Tibial nerve (tissue), 4 donors: Measurements from ENCODE around the gene LIMS1. TPM values are rescaled to one million over a fixed set of nuclear protein-coding genes. Genes with fewer than 3 reads are reported as not detected.
A peak's percentile ranks its signal among the peaks of the same experiment; 100 is the strongest.

Source experiments
- DNase-seq, 2 donors: peaks; one replicate each; pipeline ENCODE4 v3.0.0-alpha.2; 2019; ENCODE audit warnings: low spot score in 2 of 2
- H3K27ac ChIP-seq, 4 donors: fragments of 200-600 bp; sonication (generic) in 3 of 4; one replicate each; pipeline ENCODE4 v1.5.1; 2017 to 2019; ENCODE audit warnings: mild to moderate bottlenecking in 1 of 4
- H3K27me3 ChIP-seq, 2 donors: fragments of 200-600 bp; sonication (generic) in 1 of 2; one replicate each; pipeline versions ENCODE4 v1.5.1 to v1.6.0; 2017 to 2019
- H3K36me3 ChIP-seq, 3 donors: fragments of 200-600 bp; sonication (generic); one replicate each; pipeline ENCODE4 v1.5.1; 2018 to 2019
- H3K4me1 ChIP-seq, 4 donors: fragments of 200-600 bp; sonication (generic) in 3 of 4; one replicate each; pipeline ENCODE4 v1.5.1; 2017 to 2019
- H3K4me3 ChIP-seq, 4 donors: fragments of 200-600 bp; sonication (generic) in 3 of 4; one replicate each; pipeline ENCODE4 v1.5.1; 2017 to 2019; ENCODE audit warnings: mild to moderate bottlenecking in 1 of 4, moderate library complexity in 1 of 4
- H3K9me3 ChIP-seq, 4 donors: fragments of 200-600 bp; sonication (generic) in 3 of 4; one replicate each; pipeline ENCODE4 v1.5.1; 2017 to 2019
- EP300 ChIP-seq, 2 donors: sonication (generic); formaldehyde crosslinking; IDR thresholded peaks; one replicate each; pipeline ENCODE4 v1.6.1; 2017; ENCODE audit warnings: antibody characterized with exemption in 2 of 2, mild to moderate bottlenecking in 1 of 2
- POLR2A ChIP-seq, 2 donors: fragments of 450-650 bp; IDR thresholded peaks; one replicate each; pipeline ENCODE4 v1.6.1; 2017; ENCODE audit warnings: antibody characterized with exemption in 2 of 2, mild to moderate bottlenecking in 2 of 2, moderate library complexity in 2 of 2
- WGBS, 2 donors: methylation state at CpG; one replicate each; pipeline ENCODE4 v1.1.5; 2018; 5-methylcytosine and 5-hydroxymethylcytosine counted together
- total RNA-seq, 4 donors: library from RNA; depleted of rRNA; stranded (reverse); fragments of >200 nt; gene quantifications; one replicate each; pipeline ENCODE4 v1.1.0, GENCODE V29; 2016
- TF ChIP-seq, protein P1 (sequence below), 5 experiments: fragments of 200-600 bp in 3 of 5; fragments of 450-650 bp in 2 of 5; sonication (generic) in 3 of 5; IDR thresholded peaks; one replicate each; pipeline ENCODE4 v1.5.1; 2016 to 2019; ENCODE audit warnings: antibody characterized with exemption in 5 of 5, mild to moderate bottlenecking in 3 of 5, moderate library complexity in 2 of 5

LIMS1 gene
- total RNA-seq, 4 donors from 2014 or later: 33.7 to 86.3 (median 49.2) TPM

DNA sequence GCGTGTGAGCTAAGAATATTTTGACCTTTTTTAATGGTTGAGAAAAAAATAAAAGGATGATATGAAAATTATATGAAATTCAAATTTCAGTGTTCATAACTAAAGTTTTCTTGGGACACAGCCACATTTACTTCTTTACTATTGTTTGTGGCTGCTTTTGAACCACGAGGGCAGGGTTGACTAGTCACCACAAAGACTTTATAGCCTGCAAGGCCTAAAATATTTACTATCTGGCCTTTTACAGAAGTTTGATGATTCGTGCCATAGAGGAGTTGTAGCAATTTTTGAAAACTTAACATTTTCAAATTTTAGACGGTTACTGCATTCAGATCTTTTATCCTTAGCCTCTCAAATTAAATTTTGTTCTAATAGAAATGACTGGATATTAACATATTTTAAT is 69.9 kb downstream of the LIMS1 start:
- no peak overlapping the region for H3K27ac ChIP-seq
- WGBS, 2 donors: 30 to 55% methylated on average over 4 of the region's 4 CpGs
- no peaks in the 10 kb centered on the region for H3K27me3 ChIP-seq
- no peak overlapping the region for H3K4me3 ChIP-seq
- DNase-seq: no peak
- peaks cover 0 to 11% (median 1%) of the 10 kb centered on the region in 4 donors for H3K4me1 ChIP-seq
- no peak for TF ChIP-seq POLR2A (IDR thresholded peaks at IDR 0.05)
- TF ChIP-seq, protein P1, sequence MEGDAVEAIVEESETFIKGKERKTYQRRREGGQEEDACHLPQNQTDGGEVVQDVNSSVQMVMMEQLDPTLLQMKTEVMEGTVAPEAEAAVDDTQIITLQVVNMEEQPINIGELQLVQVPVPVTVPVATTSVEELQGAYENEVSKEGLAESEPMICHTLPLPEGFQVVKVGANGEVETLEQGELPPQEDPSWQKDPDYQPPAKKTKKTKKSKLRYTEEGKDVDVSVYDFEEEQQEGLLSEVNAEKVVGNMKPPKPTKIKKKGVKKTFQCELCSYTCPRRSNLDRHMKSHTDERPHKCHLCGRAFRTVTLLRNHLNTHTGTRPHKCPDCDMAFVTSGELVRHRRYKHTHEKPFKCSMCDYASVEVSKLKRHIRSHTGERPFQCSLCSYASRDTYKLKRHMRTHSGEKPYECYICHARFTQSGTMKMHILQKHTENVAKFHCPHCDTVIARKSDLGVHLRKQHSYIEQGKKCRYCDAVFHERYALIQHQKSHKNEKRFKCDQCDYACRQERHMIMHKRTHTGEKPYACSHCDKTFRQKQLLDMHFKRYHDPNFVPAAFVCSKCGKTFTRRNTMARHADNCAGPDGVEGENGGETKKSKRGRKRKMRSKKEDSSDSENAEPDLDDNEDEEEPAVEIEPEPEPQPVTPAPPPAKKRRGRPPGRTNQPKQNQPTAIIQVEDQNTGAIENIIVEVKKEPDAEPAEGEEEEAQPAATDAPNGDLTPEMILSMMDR (IDR thresholded peaks at IDR 0.05): no peak
- no peak for TF ChIP-seq EP300 (IDR thresholded peaks at IDR 0.05)
- no peaks in the 10 kb centered on the region for H3K9me3 ChIP-seq
- H3K36me3 ChIP-seq: no peaks in the 10 kb centered on the region

DNA sequence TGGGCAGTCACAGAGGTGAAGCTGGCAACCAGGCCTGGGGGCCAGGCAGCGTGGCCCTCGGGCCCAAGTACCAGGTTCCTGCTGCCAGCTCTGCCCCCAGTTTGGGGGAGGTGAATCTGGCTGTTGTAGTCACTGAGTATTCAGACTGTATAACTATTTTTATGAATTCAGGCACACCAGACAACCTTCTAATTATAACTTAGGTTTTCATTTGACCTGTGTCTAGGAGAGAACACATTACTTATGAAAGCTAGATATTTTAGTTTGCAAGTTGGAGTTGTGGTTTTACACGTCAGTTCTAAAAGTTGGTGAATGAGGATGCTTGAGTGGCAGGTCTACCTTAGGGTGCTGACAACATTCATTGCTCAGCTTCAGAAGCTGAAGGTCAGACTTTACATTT is 71.7 kb downstream of the LIMS1 start:
- H3K36me3 ChIP-seq: peaks cover 0 to 5% (median 0%) of the 10 kb centered on the region in 3 donors
- TF ChIP-seq POLR2A (IDR thresholded peaks at IDR 0.05): no peak
- TF ChIP-seq EP300 (IDR thresholded peaks at IDR 0.05): no peak
- TF ChIP-seq, protein P1 (IDR thresholded peaks at IDR 0.05): no peak
- no peak overlapping the region for H3K27ac ChIP-seq
- DNase-seq: no peak
- WGBS, 2 donors: 91 to 94% methylated on average over 3 of the region's 3 CpGs
- H3K27me3 ChIP-seq: no peaks in the 10 kb centered on the region
- no peak overlapping the region for H3K4me3 ChIP-seq
- no peaks in the 10 kb centered on the region for H3K9me3 ChIP-seq
- H3K4me1 ChIP-seq: peaks cover 0 to 11% (median 1%) of the 10 kb centered on the region in 4 donors

DNA sequence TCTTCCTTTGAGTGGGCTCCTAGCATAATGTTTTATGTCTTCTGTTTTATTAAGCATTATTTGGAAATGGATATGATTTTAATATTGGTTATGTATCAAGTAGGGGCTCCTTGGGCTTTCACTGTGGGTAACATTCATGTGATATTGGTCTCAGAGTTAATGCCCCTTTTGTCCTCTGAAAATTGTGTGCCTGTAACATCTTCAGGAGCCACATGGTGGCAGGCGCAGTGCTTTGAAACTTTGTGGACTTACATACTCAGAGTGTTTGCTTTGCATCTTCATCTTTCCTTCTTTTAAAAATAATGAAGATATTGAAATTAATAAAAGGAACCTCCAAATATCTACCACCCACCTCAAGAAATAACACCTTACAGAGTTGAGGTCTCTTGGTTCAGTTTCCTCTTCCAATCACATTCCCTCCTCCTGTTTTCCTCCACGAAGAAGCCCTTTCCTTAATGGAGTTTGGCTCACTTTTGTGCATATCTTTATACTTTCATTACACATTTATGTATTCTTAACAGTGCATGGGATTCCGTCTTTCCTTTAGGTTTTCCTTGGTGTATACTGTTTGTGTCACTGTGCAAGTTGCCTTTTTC is 73.5 kb downstream of the LIMS1 start:
- Histone ChIP-seq H3K4me1 (peaks cover 0 to 20% (median 3%) of the 10 kb centered on the region in 4 donors), H3K27ac (no peak overlapping the region), H3K27me3 (no peaks in the 10 kb centered on the region), H3K9me3 (no peaks in the 10 kb centered on the region), H3K4me3 (no peak overlapping the region), H3K36me3 (peaks cover 0 to 5% (median 0%) of the 10 kb centered on the region in 3 donors)
- TF ChIP-seq, protein P1 (IDR thresholded peaks at IDR 0.05): peak; percentile 38 to 61 (median 58)
- TF ChIP-seq EP300 (IDR thresholded peaks at IDR 0.05): no peak
- DNase-seq: no peak
- 60 to 64% methylated on average over 3 of the region's 3 CpGs for WGBS, 2 donors

DNA sequence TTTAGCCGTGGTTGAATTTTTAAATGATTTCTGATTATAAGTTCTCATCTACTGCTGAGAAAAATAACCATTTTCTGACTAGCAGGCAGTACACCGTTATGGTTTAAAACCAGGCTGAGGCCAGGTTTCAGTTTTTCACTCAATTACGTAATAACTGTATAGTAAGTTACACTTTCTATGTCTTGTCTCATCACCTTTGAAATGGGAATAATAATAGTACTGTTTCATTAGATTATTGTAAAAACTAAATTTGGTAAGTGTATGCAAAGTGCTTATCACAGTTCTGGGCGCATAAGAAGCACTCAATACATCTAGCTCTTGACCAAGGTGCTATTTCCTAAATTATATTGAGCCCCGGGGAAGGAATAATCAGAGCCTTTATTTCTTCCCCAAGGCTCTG is 76.8 kb downstream of the LIMS1 start:
- WGBS, 2 donors: 76 to 88% methylated on average over 5 of the region's 5 CpGs
- H3K27ac ChIP-seq: no peak overlapping the region
- peaks cover 0 to 41% (median 12%) of the 10 kb centered on the region in 4 donors for H3K4me1 ChIP-seq
- no peaks in the 10 kb centered on the region for H3K9me3 ChIP-seq
- DNase-seq: no peak
- no peaks in the 10 kb centered on the region for H3K27me3 ChIP-seq
- H3K36me3 ChIP-seq: peaks cover 0 to 5% (median 0%) of the 10 kb centered on the region in 3 donors
- no peak for TF ChIP-seq POLR2A (IDR thresholded peaks at IDR 0.05)
- TF ChIP-seq EP300 (IDR thresholded peaks at IDR 0.05): no peak
- TF ChIP-seq, protein P1 (IDR thresholded peaks at IDR 0.05): no peak
- no peak overlapping the region for H3K4me3 ChIP-seq

DNA sequence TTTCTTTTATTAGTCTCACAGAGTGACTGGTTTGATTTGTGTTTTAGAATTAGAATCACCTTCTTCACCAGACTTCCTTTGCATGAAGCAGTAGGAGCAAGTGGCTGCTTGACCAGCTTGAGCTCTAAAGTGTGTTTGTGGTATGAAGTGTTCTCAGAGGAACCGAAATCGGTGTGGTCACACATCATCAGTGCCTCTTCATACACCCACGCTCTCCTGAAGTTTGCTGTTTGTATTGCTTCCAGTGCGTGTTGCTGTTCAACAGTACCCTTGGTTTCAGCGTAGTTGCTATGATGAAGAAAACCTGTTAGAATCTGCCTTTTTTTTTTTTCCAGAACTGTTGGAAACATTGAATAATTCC is 77.9 kb downstream of the LIMS1 start:
- Histone ChIP-seq H3K27ac (peak overlapping the region in 1 of 4 donors; percentile 31), H3K27me3 (no peaks in the 10 kb centered on the region), H3K4me3 (no peak overlapping the region), H3K36me3 (peaks cover 0 to 5% (median 0%) of the 10 kb centered on the region in 3 donors), H3K4me1 (peaks cover 0 to 50% (median 12%) of the 10 kb centered on the region in 4 donors), H3K9me3 (no peaks in the 10 kb centered on the region)
- no peak for DNase-seq
- WGBS, 2 donors: 52 to 58% methylated on average over 5 of the region's 5 CpGs
- TF ChIP-seq, protein P1 (IDR thresholded peaks at IDR 0.05): no peak
- TF ChIP-seq POLR2A (IDR thresholded peaks at IDR 0.05) (no peak), EP300 (IDR thresholded peaks at IDR 0.05) (no peak)
